HepG2 (cell line): ENCODE results near the gene PEX5. TPM values are rescaled to one million over a fixed set of nuclear protein-coding genes. Genes with fewer than 3 reads are reported as not detected.

Experiments used
- ATAC-seq: fragments of 200-7000 bp; cut with Tn5 transposase; 3 replicates; pipeline ENCODE4 v1.9.1; 2020; ENCODE audit warnings: mild to moderate bottlenecking, moderate library complexity
- BruUV-seq: library from RNA; stranded (reverse); fragments of 400-500 nt; replicated peaks from 2 replicates; lab custom pipeline; 2021; lab: Mats Ljungman, UMichigan
- CTCF ChIA-PET: fragments of 300-600 bp; formaldehyde crosslinking; extraction: SDS; loops from one replicate; lab custom pipeline; 2021; ENCODE audit warnings: low total read pairs, inconsistent platforms, low intra/inter-chr PET ratio; lab: Yijun Ruan, JAX
- POLR2A ChIA-PET: fragments of 350-600 bp; sonication (Branson Sonifier 250); formaldehyde crosslinking; loops from one replicate; lab custom pipeline; 2020; ENCODE audit warnings: antibody characterized with exemption, inconsistent platforms; lab: Yijun Ruan, JAX
- DNase-seq: peaks from one replicate; pipeline ENCODE4 v3.0.0-alpha.2; 2015; ENCODE audit warnings: low spot score
- FAIRE-seq: peaks from 3 replicates; lab custom pipeline; 2011; peaks lifted over from hg19 to GRCh38; lab: Jason Lieb, UNC
- H2AFZ ChIP-seq: one replicate; pipeline ENCODE4 v1.6.1; 2011; ENCODE audit warnings: low read length, inconsistent platforms
- H3K27ac ChIP-seq: fragments of 300-600 bp; 3 replicates; pipeline ENCODE4 v1.8.0; 2011; ENCODE audit warnings: mixed run types, mild to moderate bottlenecking, mixed read lengths, low read length, inconsistent platforms; ENCODE audit not compliant: insufficient read depth; ENCODE audit errors: extremely low read length
- H3K27me3 ChIP-seq, 2 experiments: fragments of 200-600 bp in 1 of 2; 2 replicates in 1 of 2; 3 replicates in 1 of 2; pipeline versions ENCODE4 v1.6.0 to v1.8.0; 2011; ENCODE audit warnings: low read length in 2 of 2, mild to moderate bottlenecking in 2 of 2, moderate library complexity in 2 of 2, inconsistent platforms in 1 of 2; ENCODE audit not compliant: insufficient read depth in 2 of 2, control insufficient read depth in 1 of 2
- H3K36me3 ChIP-seq, 2 experiments: fragments of 200-600 bp in 1 of 2; replicated peaks in 1 of 2; 2 replicates in 1 of 2; 3 replicates in 1 of 2; pipeline versions ENCODE4 v1.5.1 to v1.8.0; 2011; ENCODE audit warnings: low read length in 2 of 2, inconsistent platforms in 1 of 2; ENCODE audit not compliant: insufficient read depth in 2 of 2, control insufficient read depth in 1 of 2
- H3K4me1 ChIP-seq: 2 replicates; pipeline ENCODE4 v1.5.1; 2012; ENCODE audit warnings: low read length, inconsistent platforms; ENCODE audit not compliant: insufficient read depth
- H3K4me2 ChIP-seq: 2 replicates; pipeline ENCODE4 v1.6.0; 2011; ENCODE audit warnings: low read depth, low read length, inconsistent platforms
- H3K4me3 ChIP-seq, 3 experiments: fragments of 200-600 bp in 1 of 3; sonication (generic), shearing (Covaris generic) in 1 of 3; replicated peaks in 1 of 3; 2 replicates each; pipeline ENCODE4 v1.5.1; 2011 to 2016; ENCODE audit warnings: low read length in 3 of 3, inconsistent platforms in 2 of 3, low read depth in 2 of 3, mild to moderate bottlenecking in 2 of 3, control low read depth in 1 of 3, mixed read lengths in 1 of 3; ENCODE audit not compliant: insufficient read depth in 1 of 3
- H3K79me2 ChIP-seq: one replicate; pipeline ENCODE4 v1.6.1; 2011; ENCODE audit warnings: low read length, inconsistent platforms; ENCODE audit not compliant: insufficient read depth
- H3K9ac ChIP-seq: 2 replicates; pipeline ENCODE4 v1.6.0; 2011; ENCODE audit warnings: mild to moderate bottlenecking, low read depth, low read length, inconsistent platforms; ENCODE audit not compliant: insufficient read depth
- H3K9me3 ChIP-seq: 2 replicates; pipeline ENCODE4 v1.5.1; 2012; ENCODE audit warnings: mild to moderate bottlenecking, low read length
- H4K20me1 ChIP-seq: 2 replicates; pipeline ENCODE4 v1.6.0; 2011; ENCODE audit warnings: inconsistent platforms, mild to moderate bottlenecking, low read length, moderate library complexity; ENCODE audit not compliant: insufficient read depth
- BHLHE40 ChIP-seq: IDR thresholded peaks from 2 replicates; pipeline ENCODE4 v1.6.1; 2011; ENCODE audit warnings: low read length, improper control_type of control experiment
- EEA1 ChIP-seq: sonication (generic); formaldehyde crosslinking; IDR thresholded peaks from 2 replicates; pipeline ENCODE4 v1.5.1; 2020; ENCODE audit warnings: mild to moderate bottlenecking, missing genetic modification reagents, borderline replicate concordance
- SRSF4 ChIP-seq: fragments of 200-400 bp; formaldehyde crosslinking; IDR thresholded peaks from one replicate; pipeline ENCODE4 v1.6.1; 2018; ENCODE audit warnings: mild to moderate bottlenecking, low read depth, low read length, moderate library complexity; ENCODE audit not compliant: poor library complexity, severe bottlenecking
- TP53 ChIP-seq: sonication (generic); formaldehyde crosslinking; conservative IDR thresholded peaks from 2 replicates; pipeline ENCODE4 v1.4.0; 2020; ENCODE audit warnings: missing genetic modification reagents
- ZNF44 ChIP-seq: sonication (generic); formaldehyde crosslinking; IDR thresholded peaks from 2 replicates; pipeline ENCODE4 v1.5.1; 2020; ENCODE audit warnings: mild to moderate bottlenecking, missing genetic modification reagents
- WGBS: methylation state at CpG from one replicate; pipeline ENCODE4 v1.1.6; 2017; ENCODE audit warnings: low lambda C conversion rate; 5-methylcytosine and 5-hydroxymethylcytosine counted together
- in situ Hi-C: cut with HindIII; loops from 2 replicates; pipeline ENCODE4 v1.10.0; 2017; ENCODE audit warnings: low pct_unique_long_range_greater_than_20kb; ENCODE audit not compliant: extremely low pct_ligation_motif_present
- intact Hi-C: fragments of 100-400 bp; cut with micrococcal nuclease; formaldehyde crosslinking; loops from one replicate; pipeline ENCODE4 v1.10.0; 2022; ENCODE audit not compliant: unreplicated experiment
- polyA plus RNA-seq, 8 experiments: library from polyadenylated mRNA; depleted of rRNA in 3 of 8; stranded (reverse) in 7 of 8; unstranded in 1 of 8; fragments of >200 nt; fragmentation: Illumina TruSeq in 4 of 8; extraction: Trizol in 4 of 8; gene quantifications; 2 replicates each; pipeline versions ENCODE4 v1.2.1 to v1.2.3, GENCODE V29; 2011 to 2016; ENCODE audit warnings: low read depth in 4 of 8, missing spikeins in 1 of 8, mixed read lengths in 1 of 8; ENCODE audit not compliant: insufficient read depth in 1 of 8
- total RNA-seq, 5 experiments: library from RNA; depleted of rRNA; stranded (reverse); fragments of >200 nt; fragmentation: Illumina TruSeq; extraction: Trizol; gene quantifications; 2 replicates each; pipeline ENCODE4 v1.2.3, GENCODE V29; 2016; ENCODE audit warnings: low read depth in 1 of 5
- TF ChIP-seq, protein P1 (sequence below): sonication (generic); formaldehyde crosslinking; IDR thresholded peaks from 2 replicates; pipeline ENCODE4 v1.8.0; 2022; ENCODE audit warnings: missing genetic modification reagents, mild to moderate bottlenecking, moderate library complexity, borderline replicate concordance
- TF ChIP-seq, protein P2 (sequence below), 2 experiments: sonication (generic) in 1 of 2; formaldehyde crosslinking in 1 of 2; IDR thresholded peaks; 2 replicates each; pipeline versions ENCODE4 v1.5.1 to v1.6.1; 2011 to 2020; ENCODE audit warnings: borderline replicate concordance in 1 of 2, low read depth in 1 of 2, low read length in 1 of 2, mild to moderate bottlenecking in 1 of 2, missing genetic modification reagents in 1 of 2, moderate library complexity in 1 of 2
- TF ChIP-seq, protein P3 (sequence below): sonication (generic); formaldehyde crosslinking; IDR thresholded peaks from 2 replicates; pipeline ENCODE4 v1.8.0; 2022; ENCODE audit warnings: mild to moderate bottlenecking, missing genetic modification reagents, moderate library complexity
- TF ChIP-seq, protein P4 (sequence below): sonication (generic); formaldehyde crosslinking; IDR thresholded peaks from 2 replicates; pipeline ENCODE4 v1.5.1; 2020; ENCODE audit warnings: mild to moderate bottlenecking, missing genetic modification reagents, borderline replicate concordance

Gene PEX5
- total and polyA plus RNA-seq, 2 of the 13 experiments (the other 11 are each of a cell fraction or from before 2014, with no cell fraction given): 16.4 to 29.0 TPM

DNA sequence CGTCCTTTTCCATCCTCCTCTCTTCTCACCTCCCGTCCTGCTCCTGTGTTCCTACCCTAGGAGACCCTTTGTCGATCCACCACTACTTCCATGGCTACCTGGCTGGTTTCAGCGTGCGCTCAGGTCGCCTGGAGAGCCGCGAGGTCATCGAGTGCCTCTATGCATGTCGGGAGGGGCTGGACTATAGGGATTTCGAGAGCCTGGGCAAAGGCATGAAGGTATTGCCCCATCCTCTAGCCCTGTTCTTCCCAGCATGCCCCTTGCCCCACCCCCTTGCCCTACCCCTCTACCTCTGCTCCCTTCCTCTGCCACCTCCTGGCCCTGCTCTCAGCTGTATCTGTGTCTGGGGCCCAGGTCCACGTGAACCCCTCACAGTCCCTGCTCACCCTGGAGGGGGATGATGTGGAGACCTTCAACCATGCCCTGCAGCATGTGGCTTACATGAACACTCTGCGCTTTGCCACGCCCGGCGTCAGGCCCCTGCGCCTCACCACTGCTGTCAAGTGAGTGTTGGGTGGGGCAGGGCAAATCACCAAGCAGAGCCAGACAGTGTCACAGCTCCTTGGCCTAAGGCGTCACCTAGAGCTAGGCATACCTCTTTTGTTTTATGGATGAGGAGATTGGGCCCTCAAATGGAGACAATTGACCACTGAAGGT, 46.5 kb upstream of the PEX5 start:
- Histone ChIP-seq H3K9ac (no peak overlapping the region), H3K4me2 (no peak overlapping the region), H3K9me3 (no peaks in the 10 kb centered on the region), H3K27me3 (no peaks in the 10 kb centered on the region), H3K4me3 (no peak overlapping the region), H4K20me1 (no peaks in the 10 kb centered on the region)
- no peak for ATAC-seq
- in situ Hi-C loops: no loop called here
- 90% methylated on average over 12 of the region's 18 CpGs for WGBS
- TF ChIP-seq, protein P1, sequence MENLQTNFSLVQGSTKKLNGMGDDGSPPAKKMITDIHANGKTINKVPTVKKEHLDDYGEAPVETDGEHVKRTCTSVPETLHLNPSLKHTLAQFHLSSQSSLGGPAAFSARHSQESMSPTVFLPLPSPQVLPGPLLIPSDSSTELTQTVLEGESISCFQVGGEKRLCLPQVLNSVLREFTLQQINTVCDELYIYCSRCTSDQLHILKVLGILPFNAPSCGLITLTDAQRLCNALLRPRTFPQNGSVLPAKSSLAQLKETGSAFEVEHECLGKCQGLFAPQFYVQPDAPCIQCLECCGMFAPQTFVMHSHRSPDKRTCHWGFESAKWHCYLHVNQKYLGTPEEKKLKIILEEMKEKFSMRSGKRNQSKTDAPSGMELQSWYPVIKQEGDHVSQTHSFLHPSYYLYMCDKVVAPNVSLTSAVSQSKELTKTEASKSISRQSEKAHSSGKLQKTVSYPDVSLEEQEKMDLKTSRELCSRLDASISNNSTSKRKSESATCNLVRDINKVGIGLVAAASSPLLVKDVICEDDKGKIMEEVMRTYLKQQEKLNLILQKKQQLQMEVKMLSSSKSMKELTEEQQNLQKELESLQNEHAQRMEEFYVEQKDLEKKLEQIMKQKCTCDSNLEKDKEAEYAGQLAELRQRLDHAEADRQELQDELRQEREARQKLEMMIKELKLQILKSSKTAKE (CRISPR knock-in tag): no peak
- TF ChIP-seq EEA1 (no peak), BHLHE40 (no peak), TP53 (no peak), ZNF44 (CRISPR knock-in tag) (no peak), SRSF4 (no peak)
- TF ChIP-seq, protein P2, sequence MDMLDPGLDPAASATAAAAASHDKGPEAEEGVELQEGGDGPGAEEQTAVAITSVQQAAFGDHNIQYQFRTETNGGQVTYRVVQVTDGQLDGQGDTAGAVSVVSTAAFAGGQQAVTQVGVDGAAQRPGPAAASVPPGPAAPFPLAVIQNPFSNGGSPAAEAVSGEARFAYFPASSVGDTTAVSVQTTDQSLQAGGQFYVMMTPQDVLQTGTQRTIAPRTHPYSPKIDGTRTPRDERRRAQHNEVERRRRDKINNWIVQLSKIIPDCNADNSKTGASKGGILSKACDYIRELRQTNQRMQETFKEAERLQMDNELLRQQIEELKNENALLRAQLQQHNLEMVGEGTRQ (IDR thresholded peaks at IDR 0.05; ENCODE audit: low read depth, low read length): no peak
- TF ChIP-seq, protein P2 (CRISPR knock-in tag; IDR thresholded peaks at IDR 0.05; ENCODE audit: borderline replicate concordance): no peak
- TF ChIP-seq, protein P3, sequence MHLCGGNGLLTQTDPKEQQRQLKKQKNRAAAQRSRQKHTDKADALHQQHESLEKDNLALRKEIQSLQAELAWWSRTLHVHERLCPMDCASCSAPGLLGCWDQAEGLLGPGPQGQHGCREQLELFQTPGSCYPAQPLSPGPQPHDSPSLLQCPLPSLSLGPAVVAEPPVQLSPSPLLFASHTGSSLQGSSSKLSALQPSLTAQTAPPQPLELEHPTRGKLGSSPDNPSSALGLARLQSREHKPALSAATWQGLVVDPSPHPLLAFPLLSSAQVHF: no peak
- TF ChIP-seq, protein P4, sequence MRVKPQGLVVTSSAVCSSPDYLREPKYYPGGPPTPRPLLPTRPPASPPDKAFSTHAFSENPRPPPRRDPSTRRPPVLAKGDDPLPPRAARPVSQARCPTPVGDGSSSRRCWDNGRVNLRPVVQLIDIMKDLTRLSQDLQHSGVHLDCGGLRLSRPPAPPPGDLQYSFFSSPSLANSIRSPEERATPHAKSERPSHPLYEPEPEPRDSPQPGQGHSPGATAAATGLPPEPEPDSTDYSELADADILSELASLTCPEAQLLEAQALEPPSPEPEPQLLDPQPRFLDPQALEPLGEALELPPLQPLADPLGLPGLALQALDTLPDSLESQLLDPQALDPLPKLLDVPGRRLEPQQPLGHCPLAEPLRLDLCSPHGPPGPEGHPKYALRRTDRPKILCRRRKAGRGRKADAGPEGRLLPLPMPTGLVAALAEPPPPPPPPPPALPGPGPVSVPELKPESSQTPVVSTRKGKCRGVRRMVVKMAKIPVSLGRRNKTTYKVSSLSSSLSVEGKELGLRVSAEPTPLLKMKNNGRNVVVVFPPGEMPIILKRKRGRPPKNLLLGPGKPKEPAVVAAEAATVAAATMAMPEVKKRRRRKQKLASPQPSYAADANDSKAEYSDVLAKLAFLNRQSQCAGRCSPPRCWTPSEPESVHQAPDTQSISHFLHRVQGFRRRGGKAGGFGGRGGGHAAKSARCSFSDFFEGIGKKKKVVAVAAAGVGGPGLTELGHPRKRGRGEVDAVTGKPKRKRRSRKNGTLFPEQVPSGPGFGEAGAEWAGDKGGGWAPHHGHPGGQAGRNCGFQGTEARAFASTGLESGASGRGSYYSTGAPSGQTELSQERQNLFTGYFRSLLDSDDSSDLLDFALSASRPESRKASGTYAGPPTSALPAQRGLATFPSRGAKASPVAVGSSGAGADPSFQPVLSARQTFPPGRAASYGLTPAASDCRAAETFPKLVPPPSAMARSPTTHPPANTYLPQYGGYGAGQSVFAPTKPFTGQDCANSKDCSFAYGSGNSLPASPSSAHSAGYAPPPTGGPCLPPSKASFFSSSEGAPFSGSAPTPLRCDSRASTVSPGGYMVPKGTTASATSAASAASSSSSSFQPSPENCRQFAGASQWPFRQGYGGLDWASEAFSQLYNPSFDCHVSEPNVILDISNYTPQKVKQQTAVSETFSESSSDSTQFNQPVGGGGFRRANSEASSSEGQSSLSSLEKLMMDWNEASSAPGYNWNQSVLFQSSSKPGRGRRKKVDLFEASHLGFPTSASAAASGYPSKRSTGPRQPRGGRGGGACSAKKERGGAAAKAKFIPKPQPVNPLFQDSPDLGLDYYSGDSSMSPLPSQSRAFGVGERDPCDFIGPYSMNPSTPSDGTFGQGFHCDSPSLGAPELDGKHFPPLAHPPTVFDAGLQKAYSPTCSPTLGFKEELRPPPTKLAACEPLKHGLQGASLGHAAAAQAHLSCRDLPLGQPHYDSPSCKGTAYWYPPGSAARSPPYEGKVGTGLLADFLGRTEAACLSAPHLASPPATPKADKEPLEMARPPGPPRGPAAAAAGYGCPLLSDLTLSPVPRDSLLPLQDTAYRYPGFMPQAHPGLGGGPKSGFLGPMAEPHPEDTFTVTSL: no peak
- TF ChIP-seq, all 625 proteins: peak for 0
- ChIA-PET POLR2A (no interaction called here), CTCF (interaction anchor here (0.7 to 2.7 kb wide), 2 partner anchors 15 to 45 kb away, joined by 3 to 16 read pairs; no protein-coding TSS in a partner anchor)
- H3K27ac ChIP-seq: no peak overlapping the region
- peaks cover 11 to 55% of the 10 kb centered on the region in 2 experiments for H3K36me3 ChIP-seq
- no peaks in the 10 kb centered on the region for H3K79me2 ChIP-seq
- DNase-seq (no peak), FAIRE-seq (no peak)
- intact Hi-C loops: no loop called here
- no TSS peak for BruUV-seq
- H3K4me1 ChIP-seq: no peaks in the 10 kb centered on the region; the same call in 1 of the 2 replicates
- no peak overlapping the region for H2AFZ ChIP-seq
